Limb (tissue), 2 donors: ENCODE data around the gene PSMD8.
A peak's percentile ranks its signal among the peaks of the same experiment; 100 is the strongest.
"Not testable (repeated sequence)": the region's sequence is repeated elsewhere in the genome, so short reads cannot be mapped to it uniquely, and the experiment has no call there.

Experiments used
- DNase-seq, 2 donors: peaks; one replicate each; pipeline ENCODE4 v3.0.0-alpha.2; 2016; ENCODE audit errors: extremely low spot score in 2 of 2

The PSMD8 gene

GRCh38 chr19:38387550-38388348 lies 13.4 kb downstream of the PSMD8 start, which contains the start of gene GGN:
GGN (minus strand) TSS chr19:38388034; CDS start chr19:38387261, 773 bp downstream.
- peak; percentile 52 to 86 for DNase-seq

GRCh38 chr19:38388349-38389100 lies 14.2 kb downstream of the PSMD8 start, which contains the start of gene SPRED3:
SPRED3 (plus strand) TSS chr19:38388697; CDS start chr19:38390303, 1,606 bp downstream.
- DNase-seq: peak in 1 of 2 donors; percentile 79

- peak in 1 of 2 donors; percentile 63 for DNase-seq
These were observed 14.9 kb downstream of the PSMD8 start for GRCh38 chr19:38389101-38389925.

- DNase-seq: peak in 1 of 2 donors; percentile 44
These were observed 15.9 kb downstream of the PSMD8 start for GRCh38 chr19:38389957-38390924.

- DNase-seq: no peak
These were observed 17.6 kb downstream of the PSMD8 start for GRCh38 chr19:38391911-38392464.

- DNase-seq: no peak
These were observed 18.4 kb downstream of the PSMD8 start for GRCh38 chr19:38392707-38393308.

- peak in 1 of 2 donors; percentile 60 for DNase-seq
These were observed 20.1 kb downstream of the PSMD8 start for GRCh38 chr19:38394488-38394887.

- no peak for DNase-seq
These were observed 21.2 kb downstream of the PSMD8 start for GRCh38 chr19:38395381-38396114.

GRCh38 chr19:38399081-38399480 lies 24.7 kb downstream of the PSMD8 start:
- DNase-seq: no peak

- DNase-seq: no peak
These were observed 25.2 kb downstream of the PSMD8 start for GRCh38 chr19:38399537-38399936.

GRCh38 chr19:38400361-38400760 lies 26.0 kb downstream of the PSMD8 start:
- DNase-seq: no peak

- DNase-seq: no peak
These were observed 26.8 kb downstream of the PSMD8 start for GRCh38 chr19:38401148-38401547.

GRCh38 chr19:38402623-38402966 lies 28.2 kb downstream of the PSMD8 start:
- DNase-seq: no peak

- peak; percentile 97 to 100 for DNase-seq
These were observed 28.8 kb downstream of the PSMD8 start, which contains the start of gene FAM98C for GRCh38 chr19:38402967-38403674. FAM98C (plus strand) TSS chr19:38403093; CDS start chr19:38403154, 61 bp downstream.

GRCh38 chr19:38404858-38405257 lies 30.5 kb downstream of the PSMD8 start:
- DNase-seq: no peak

- DNase-seq: no peak
These were observed 30.9 kb downstream of the PSMD8 start for GRCh38 chr19:38405276-38405675.

- no peak for DNase-seq
These were observed 35.3 kb downstream of the PSMD8 start for GRCh38 chr19:38409631-38410133.

- DNase-seq: not testable (repeated sequence)
These were observed 36.0 kb downstream of the PSMD8 start for GRCh38 chr19:38410407-38410806.
